ENCODE measurements around the gene KCNIP4. TPM values are rescaled to one million over a fixed set of nuclear protein-coding genes. Genes with fewer than 3 reads are reported as not detected.

Gene KCNIP4
- total and polyA plus RNA-seq, 2 of the 4 experiments (the other 2 are of a cell fraction): not detected

DNA sequence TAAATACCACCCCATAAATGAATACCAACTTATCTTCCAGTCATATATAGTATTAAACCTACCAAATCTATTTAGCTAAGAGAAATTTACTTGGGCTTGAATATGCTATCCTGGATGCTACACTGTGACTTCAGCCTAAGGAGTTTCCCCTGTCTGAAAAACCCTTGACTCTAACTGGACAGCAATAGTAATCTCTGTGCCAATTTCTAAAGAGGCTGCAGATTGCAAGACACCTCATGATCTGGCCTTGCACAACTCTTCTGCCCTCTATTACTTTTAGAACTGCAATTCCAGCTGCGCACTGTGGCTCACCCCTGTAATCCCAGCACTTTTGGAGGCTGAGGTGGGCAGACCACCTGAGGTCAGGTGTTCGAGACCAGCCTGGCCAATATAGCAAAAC lies 371.5 kb downstream of the KCNIP4 start:
- Histone ChIP-seq H3K9me3 (ENCODE audit: control insufficient read depth, insufficient read depth, low read length) (no peaks in the 10 kb centered on the region), H3K56ac (ENCODE audit: extremely low read depth, insufficient read depth, low read length) (no peak overlapping the region), H2AK9ac (replicated peaks; ENCODE audit: low read depth, low read length, poor library complexity) (no peak overlapping the region), H2BK120ac (ENCODE audit: low read depth, low read length) (no peak overlapping the region), H4K5ac (ENCODE audit: low read depth, low read length) (no peak overlapping the region), H3K4me3 (ENCODE audit: insufficient read depth, low read depth, low read length) (no peak overlapping the region), H2BK5ac (ENCODE audit: low read depth, low read length, poor library complexity, severe bottlenecking) (no peak overlapping the region), H3K18ac (ENCODE audit: low read depth, low read length) (no peak overlapping the region), H3K27me3 (ENCODE audit: control insufficient read depth, insufficient read depth, low read length) (no peaks in the 10 kb centered on the region), H3K27ac (ENCODE audit: insufficient read depth, low read length) (no peak overlapping the region), H3K36me3 (ENCODE audit: control insufficient read depth, insufficient read depth, low read length) (no peaks in the 10 kb centered on the region), H4K20me1 (ENCODE audit: insufficient read depth, low read length) (no peaks in the 10 kb centered on the region), H3K4ac (ENCODE audit: low read depth, low read length) (no peak overlapping the region), H3K9ac (ENCODE audit: low read depth, low read length) (no peak overlapping the region), H2AK5ac (ENCODE audit: low read depth, low read length) (no peak overlapping the region), H3K4me1 (ENCODE audit: control insufficient read depth, insufficient read depth, low read length) (no peaks in the 10 kb centered on the region), H3K14ac (replicated peaks; ENCODE audit: low read depth, low read length) (no peak overlapping the region), H3K9me1 (ENCODE audit: insufficient read depth, low read length) (no peaks in the 10 kb centered on the region), H3K79me1 (ENCODE audit: low read depth in 1 of 2, low read length in 2 of 2) (no peaks in the 10 kb centered on the region), H2BK15ac (ENCODE audit: low read depth, low read length) (no peak overlapping the region), H4K91ac (ENCODE audit: insufficient read depth, low read depth, low read length) (no peak overlapping the region), H4K8ac (ENCODE audit: low read depth in 2 of 2, low read length in 2 of 2) (no peak overlapping the region), H2BK20ac (ENCODE audit: low read depth, low read length) (no peak overlapping the region), H2AFZ (replicated peaks; ENCODE audit: low read length, poor library complexity) (no peak overlapping the region), H3K23ac (ENCODE audit: low read depth, low read length) (no peak overlapping the region), H3K4me2 (ENCODE audit: low read depth, low read length) (no peak overlapping the region)
- CTCF ChIA-PET: no interaction called here
- no peak for TF ChIP-seq RCOR1 (IDR thresholded peaks at IDR 0.05; ENCODE audit: insufficient replicate concordance, low read length)
- TF ChIP-seq MAZ (IDR thresholded peaks at IDR 0.05; ENCODE audit: borderline replicate concordance, low read depth, low read length): no peak
- no peak for TF ChIP-seq BHLHE40 (IDR thresholded peaks at IDR 0.05; ENCODE audit: low read depth, low read length)
- TF ChIP-seq, protein P1, sequence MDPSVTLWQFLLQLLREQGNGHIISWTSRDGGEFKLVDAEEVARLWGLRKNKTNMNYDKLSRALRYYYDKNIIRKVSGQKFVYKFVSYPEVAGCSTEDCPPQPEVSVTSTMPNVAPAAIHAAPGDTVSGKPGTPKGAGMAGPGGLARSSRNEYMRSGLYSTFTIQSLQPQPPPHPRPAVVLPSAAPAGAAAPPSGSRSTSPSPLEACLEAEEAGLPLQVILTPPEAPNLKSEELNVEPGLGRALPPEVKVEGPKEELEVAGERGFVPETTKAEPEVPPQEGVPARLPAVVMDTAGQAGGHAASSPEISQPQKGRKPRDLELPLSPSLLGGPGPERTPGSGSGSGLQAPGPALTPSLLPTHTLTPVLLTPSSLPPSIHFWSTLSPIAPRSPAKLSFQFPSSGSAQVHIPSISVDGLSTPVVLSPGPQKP (IDR thresholded peaks at IDR 0.05; ENCODE audit: borderline replicate concordance, low read depth, low read length): no peak
- TF ChIP-seq CHD1 (IDR thresholded peaks at IDR 0.05; ENCODE audit: low read depth, low read length): no peak
- TF ChIP-seq, protein P2, sequence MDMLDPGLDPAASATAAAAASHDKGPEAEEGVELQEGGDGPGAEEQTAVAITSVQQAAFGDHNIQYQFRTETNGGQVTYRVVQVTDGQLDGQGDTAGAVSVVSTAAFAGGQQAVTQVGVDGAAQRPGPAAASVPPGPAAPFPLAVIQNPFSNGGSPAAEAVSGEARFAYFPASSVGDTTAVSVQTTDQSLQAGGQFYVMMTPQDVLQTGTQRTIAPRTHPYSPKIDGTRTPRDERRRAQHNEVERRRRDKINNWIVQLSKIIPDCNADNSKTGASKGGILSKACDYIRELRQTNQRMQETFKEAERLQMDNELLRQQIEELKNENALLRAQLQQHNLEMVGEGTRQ (IDR thresholded peaks at IDR 0.05; ENCODE audit: low read depth, low read length): no peak
- no peak for TF ChIP-seq MXI1 (IDR thresholded peaks at IDR 0.05; ENCODE audit: borderline replicate concordance, low read depth, low read length)
- TF ChIP-seq CEBPB (IDR thresholded peaks at IDR 0.05; ENCODE audit: low read depth, low read length): no peak
- TF ChIP-seq RFX5 (IDR thresholded peaks at IDR 0.05; ENCODE audit: low read depth, low read length): no peak
- TF ChIP-seq, protein P3, sequence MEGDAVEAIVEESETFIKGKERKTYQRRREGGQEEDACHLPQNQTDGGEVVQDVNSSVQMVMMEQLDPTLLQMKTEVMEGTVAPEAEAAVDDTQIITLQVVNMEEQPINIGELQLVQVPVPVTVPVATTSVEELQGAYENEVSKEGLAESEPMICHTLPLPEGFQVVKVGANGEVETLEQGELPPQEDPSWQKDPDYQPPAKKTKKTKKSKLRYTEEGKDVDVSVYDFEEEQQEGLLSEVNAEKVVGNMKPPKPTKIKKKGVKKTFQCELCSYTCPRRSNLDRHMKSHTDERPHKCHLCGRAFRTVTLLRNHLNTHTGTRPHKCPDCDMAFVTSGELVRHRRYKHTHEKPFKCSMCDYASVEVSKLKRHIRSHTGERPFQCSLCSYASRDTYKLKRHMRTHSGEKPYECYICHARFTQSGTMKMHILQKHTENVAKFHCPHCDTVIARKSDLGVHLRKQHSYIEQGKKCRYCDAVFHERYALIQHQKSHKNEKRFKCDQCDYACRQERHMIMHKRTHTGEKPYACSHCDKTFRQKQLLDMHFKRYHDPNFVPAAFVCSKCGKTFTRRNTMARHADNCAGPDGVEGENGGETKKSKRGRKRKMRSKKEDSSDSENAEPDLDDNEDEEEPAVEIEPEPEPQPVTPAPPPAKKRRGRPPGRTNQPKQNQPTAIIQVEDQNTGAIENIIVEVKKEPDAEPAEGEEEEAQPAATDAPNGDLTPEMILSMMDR (conservative IDR thresholded peaks at IDR 0.05; ENCODE audit: low read depth, low read length): no peak
- no peak for TF ChIP-seq SMC3 (IDR thresholded peaks at IDR 0.05; ENCODE audit: low read depth, low read length)
- dilution Hi-C loops (cut with HindIII; ENCODE audit: low sequenced_read_pairs, unreplicated experiment): no loop called here
- no TSS peak for BruUV-seq (replicated peaks)
- in situ Hi-C loops (cut with MboI; ENCODE audit: low sequenced_read_pairs): no loop called here
- POLR2A ChIA-PET (ENCODE audit: unreplicated experiment): no interaction called here
- intact Hi-C loops (cut with micrococcal nuclease): no loop called here
- DNase-seq: no peak
- no peak for ATAC-seq (ENCODE audit: low read depth)
- WGBS, 2 experiments (ENCODE audit: extremely low coverage in 2 of 2, insufficient read length in 1 of 2): no CpG with 5 or more reads among the region's 2 CpGs
